ENCODE data around the gene KRT33A. TPM values are rescaled to one million over a fixed set of nuclear protein-coding genes. Genes with fewer than 3 reads are reported as not detected.

KRT33A gene
- total and polyA plus RNA-seq, 4 donors: not detected

DNA sequence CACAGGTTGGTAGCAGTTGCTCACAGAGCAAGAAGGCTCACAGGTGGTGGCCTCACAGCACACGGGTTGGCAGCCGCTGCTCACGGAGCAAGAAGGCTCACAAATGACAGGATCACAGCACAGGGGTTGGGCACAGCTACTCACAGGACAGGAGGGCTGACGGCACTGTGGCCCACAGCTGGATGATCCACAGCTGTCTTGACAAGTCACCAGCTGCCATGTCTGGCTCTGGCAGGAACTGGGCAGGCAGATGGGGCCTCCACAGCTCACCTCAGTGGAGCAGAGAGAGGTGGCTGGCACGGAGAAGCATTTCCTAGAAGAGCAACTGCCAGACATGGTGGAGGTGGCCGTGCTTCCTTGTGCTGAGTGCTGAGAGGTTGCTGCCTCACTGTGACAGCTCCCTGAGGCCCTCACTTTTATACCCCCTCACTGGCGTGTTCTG is 41.7 kb downstream of the KRT33A start, which contains the start of gene KRTAP16-1:
Gene KRTAP16-1, minus strand, starts transcription at position 392 of the 442 bp plus-strand sequence. Its CDS starts 56 bp downstream, at position 336.
- no peaks in the 10 kb centered on the region for H3K9me3 ChIP-seq (ENCODE audit: control insufficient read depth in 4 of 4, low read length in 3 of 4)
- H3K36me3 ChIP-seq (ENCODE audit: control insufficient read depth in 4 of 4, insufficient read depth in 3 of 4, low read depth in 1 of 4, low read length in 3 of 4): no peaks in the 10 kb centered on the region
- H3K9ac ChIP-seq (ENCODE audit: low read depth in 1 of 2, low read length in 2 of 2): no peak within 1 kb of the TSS
- H3K4me3 ChIP-seq (ENCODE audit: low read depth in 1 of 3, low read length in 3 of 3): no peak within 1 kb of the TSS
- peaks cover 0 to 14% (median 0%) of the 10 kb centered on the region in 4 donors for H3K27me3 ChIP-seq (ENCODE audit: control insufficient read depth in 4 of 4, insufficient read depth in 4 of 4, low read length in 3 of 4)
- WGBS: 65% methylated on average over 7 of the region's 7 CpGs
- TF ChIP-seq, protein P1, sequence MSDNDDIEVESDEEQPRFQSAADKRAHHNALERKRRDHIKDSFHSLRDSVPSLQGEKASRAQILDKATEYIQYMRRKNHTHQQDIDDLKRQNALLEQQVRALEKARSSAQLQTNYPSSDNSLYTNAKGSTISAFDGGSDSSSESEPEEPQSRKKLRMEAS (IDR thresholded peaks at IDR 0.05): no peak
- TF ChIP-seq, protein P2, sequence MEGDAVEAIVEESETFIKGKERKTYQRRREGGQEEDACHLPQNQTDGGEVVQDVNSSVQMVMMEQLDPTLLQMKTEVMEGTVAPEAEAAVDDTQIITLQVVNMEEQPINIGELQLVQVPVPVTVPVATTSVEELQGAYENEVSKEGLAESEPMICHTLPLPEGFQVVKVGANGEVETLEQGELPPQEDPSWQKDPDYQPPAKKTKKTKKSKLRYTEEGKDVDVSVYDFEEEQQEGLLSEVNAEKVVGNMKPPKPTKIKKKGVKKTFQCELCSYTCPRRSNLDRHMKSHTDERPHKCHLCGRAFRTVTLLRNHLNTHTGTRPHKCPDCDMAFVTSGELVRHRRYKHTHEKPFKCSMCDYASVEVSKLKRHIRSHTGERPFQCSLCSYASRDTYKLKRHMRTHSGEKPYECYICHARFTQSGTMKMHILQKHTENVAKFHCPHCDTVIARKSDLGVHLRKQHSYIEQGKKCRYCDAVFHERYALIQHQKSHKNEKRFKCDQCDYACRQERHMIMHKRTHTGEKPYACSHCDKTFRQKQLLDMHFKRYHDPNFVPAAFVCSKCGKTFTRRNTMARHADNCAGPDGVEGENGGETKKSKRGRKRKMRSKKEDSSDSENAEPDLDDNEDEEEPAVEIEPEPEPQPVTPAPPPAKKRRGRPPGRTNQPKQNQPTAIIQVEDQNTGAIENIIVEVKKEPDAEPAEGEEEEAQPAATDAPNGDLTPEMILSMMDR (IDR thresholded peaks at IDR 0.05; ENCODE audit: low read depth, low read length, missing input control): no peak
- TF ChIP-seq RXRA (IDR thresholded peaks at IDR 0.05): no peak
- TF ChIP-seq EGR1 (IDR thresholded peaks at IDR 0.05; ENCODE audit: low read depth in 2 of 2): no peak
- no peak for TF ChIP-seq YY1 (IDR thresholded peaks at IDR 0.05)
- TF ChIP-seq FOXA1 (IDR thresholded peaks at IDR 0.05): no peak
- no peak for TF ChIP-seq JUND (IDR thresholded peaks at IDR 0.05)
- TF ChIP-seq HNF4G (IDR thresholded peaks at IDR 0.05): no peak
- TF ChIP-seq RAD21 (IDR thresholded peaks at IDR 0.05): no peak
- TF ChIP-seq, protein P3, sequence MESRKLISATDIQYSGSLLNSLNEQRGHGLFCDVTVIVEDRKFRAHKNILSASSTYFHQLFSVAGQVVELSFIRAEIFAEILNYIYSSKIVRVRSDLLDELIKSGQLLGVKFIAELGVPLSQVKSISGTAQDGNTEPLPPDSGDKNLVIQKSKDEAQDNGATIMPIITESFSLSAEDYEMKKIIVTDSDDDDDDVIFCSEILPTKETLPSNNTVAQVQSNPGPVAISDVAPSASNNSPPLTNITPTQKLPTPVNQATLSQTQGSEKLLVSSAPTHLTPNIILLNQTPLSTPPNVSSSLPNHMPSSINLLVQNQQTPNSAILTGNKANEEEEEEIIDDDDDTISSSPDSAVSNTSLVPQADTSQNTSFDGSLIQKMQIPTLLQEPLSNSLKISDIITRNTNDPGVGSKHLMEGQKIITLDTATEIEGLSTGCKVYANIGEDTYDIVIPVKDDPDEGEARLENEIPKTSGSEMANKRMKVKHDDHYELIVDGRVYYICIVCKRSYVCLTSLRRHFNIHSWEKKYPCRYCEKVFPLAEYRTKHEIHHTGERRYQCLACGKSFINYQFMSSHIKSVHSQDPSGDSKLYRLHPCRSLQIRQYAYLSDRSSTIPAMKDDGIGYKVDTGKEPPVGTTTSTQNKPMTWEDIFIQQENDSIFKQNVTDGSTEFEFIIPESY (IDR thresholded peaks at IDR 0.05): no peak
- no peak for TF ChIP-seq HNF4A (conservative IDR thresholded peaks at IDR 0.05)
- TF ChIP-seq, protein P4, sequence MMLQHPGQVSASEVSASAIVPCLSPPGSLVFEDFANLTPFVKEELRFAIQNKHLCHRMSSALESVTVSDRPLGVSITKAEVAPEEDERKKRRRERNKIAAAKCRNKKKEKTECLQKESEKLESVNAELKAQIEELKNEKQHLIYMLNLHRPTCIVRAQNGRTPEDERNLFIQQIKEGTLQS (IDR thresholded peaks at IDR 0.05): no peak
- TF ChIP-seq, protein P5, sequence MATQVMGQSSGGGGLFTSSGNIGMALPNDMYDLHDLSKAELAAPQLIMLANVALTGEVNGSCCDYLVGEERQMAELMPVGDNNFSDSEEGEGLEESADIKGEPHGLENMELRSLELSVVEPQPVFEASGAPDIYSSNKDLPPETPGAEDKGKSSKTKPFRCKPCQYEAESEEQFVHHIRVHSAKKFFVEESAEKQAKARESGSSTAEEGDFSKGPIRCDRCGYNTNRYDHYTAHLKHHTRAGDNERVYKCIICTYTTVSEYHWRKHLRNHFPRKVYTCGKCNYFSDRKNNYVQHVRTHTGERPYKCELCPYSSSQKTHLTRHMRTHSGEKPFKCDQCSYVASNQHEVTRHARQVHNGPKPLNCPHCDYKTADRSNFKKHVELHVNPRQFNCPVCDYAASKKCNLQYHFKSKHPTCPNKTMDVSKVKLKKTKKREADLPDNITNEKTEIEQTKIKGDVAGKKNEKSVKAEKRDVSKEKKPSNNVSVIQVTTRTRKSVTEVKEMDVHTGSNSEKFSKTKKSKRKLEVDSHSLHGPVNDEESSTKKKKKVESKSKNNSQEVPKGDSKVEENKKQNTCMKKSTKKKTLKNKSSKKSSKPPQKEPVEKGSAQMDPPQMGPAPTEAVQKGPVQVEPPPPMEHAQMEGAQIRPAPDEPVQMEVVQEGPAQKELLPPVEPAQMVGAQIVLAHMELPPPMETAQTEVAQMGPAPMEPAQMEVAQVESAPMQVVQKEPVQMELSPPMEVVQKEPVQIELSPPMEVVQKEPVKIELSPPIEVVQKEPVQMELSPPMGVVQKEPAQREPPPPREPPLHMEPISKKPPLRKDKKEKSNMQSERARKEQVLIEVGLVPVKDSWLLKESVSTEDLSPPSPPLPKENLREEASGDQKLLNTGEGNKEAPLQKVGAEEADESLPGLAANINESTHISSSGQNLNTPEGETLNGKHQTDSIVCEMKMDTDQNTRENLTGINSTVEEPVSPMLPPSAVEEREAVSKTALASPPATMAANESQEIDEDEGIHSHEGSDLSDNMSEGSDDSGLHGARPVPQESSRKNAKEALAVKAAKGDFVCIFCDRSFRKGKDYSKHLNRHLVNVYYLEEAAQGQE (IDR thresholded peaks at IDR 0.05): no peak
- no peak for TF ChIP-seq TAF1 (conservative IDR thresholded peaks at IDR 0.05)
- TF ChIP-seq GABPA (IDR thresholded peaks at IDR 0.05 in 1 of 2, conservative IDR thresholded peaks at IDR 0.05 in 1 of 2): no peak
- no peak for TF ChIP-seq SP1 (IDR thresholded peaks at IDR 0.05)
- no peak for TF ChIP-seq FOXA2 (IDR thresholded peaks at IDR 0.05)
- no peak for TF ChIP-seq NR2F2 (IDR thresholded peaks at IDR 0.05)
- H3K27ac ChIP-seq (ENCODE audit: low read depth in 1 of 2, low read length in 2 of 2): peak within 1 kb of the TSS in 1 of 2 donors; percentile 25
- no peaks in the 10 kb centered on the region for H3K4me1 ChIP-seq (ENCODE audit: control insufficient read depth in 4 of 4, insufficient read depth in 4 of 4, low read length in 3 of 4)
- DNase-seq (ENCODE audit: low spot score): no peak
